Mammary epithelial cell (primary cell): ENCODE results near the gene ZFR.

Experiments
- CTCF ChIP-seq, 2 donors: IDR thresholded peaks in 1 of 2; conservative IDR thresholded peaks in 1 of 2; 2 replicates each; pipeline ENCODE4 v1.5.1; 2011 to 2012; ENCODE audit warnings: inconsistent platforms in 2 of 2, low read length in 2 of 2, mild to moderate bottlenecking in 2 of 2, control low read depth in 1 of 2, low read depth in 1 of 2; ENCODE audit not compliant: insufficient read depth in 1 of 2; ENCODE audit errors: extremely low read depth in 1 of 2
- EZH2 ChIP-seq: IDR thresholded peaks from 2 replicates; pipeline ENCODE4 v1.6.1; 2012; ENCODE audit warnings: low read length, inconsistent platforms, borderline replicate concordance

- no peak for TF ChIP-seq EZH2
- TF ChIP-seq CTCF (conservative IDR thresholded peaks at IDR 0.05 in 1 of 2, IDR thresholded peaks at IDR 0.05 in 1 of 2; ENCODE audit: extremely low read depth in 1 of 2, insufficient read depth in 1 of 2, low read depth in 1 of 2, low read length in 2 of 2), result peak in 1 of 2 donors; percentile 1
These were observed 754 bp downstream of the ZFR start for GRCh38 chr5:32443541-32444430.
